SU-DHL-6 (cell line): Measurements from ENCODE around the gene PKNOX2.

Experiments used
- EZH2phosphoT487 ChIP-seq: fragments of 200-600 bp; sonication (generic), shearing (Covaris generic); conservative IDR thresholded peaks from 2 replicates; pipeline ENCODE4 v1.6.1; 2018; ENCODE audit warnings: mild to moderate bottlenecking, antibody characterized with exemption, low read length, moderate library complexity, mixed read lengths
- TF ChIP-seq, protein P1 (sequence below): fragments of 200-600 bp; sonication (generic); IDR thresholded peaks from one replicate; pipeline ENCODE4 v1.5.1; 2017; ENCODE audit warnings: antibody characterized with exemption, mild to moderate bottlenecking, low read length, moderate library complexity; ENCODE audit not compliant: insufficient read depth, poor library complexity, severe bottlenecking

DNA sequence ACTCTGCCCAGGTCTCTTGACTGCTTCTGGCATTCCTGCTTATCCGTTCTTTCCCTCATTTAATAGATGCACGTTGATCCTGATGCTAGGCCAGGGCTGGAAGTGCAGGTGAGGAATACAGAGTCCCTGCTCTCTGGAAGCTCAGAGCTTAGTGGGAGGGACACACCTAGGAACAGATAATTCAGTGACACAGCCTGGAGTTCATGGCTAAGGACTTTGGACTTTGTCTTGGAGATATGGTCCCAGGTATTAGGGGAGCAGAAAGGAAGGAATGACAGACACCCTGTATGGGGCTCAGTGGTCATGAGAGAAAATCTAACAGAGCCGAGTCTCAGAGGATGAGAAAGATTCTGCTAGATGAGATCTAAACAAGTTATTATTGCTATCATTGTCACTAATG, 160.6 kb downstream of the PKNOX2 start:
- TF ChIP-seq, protein P1, sequence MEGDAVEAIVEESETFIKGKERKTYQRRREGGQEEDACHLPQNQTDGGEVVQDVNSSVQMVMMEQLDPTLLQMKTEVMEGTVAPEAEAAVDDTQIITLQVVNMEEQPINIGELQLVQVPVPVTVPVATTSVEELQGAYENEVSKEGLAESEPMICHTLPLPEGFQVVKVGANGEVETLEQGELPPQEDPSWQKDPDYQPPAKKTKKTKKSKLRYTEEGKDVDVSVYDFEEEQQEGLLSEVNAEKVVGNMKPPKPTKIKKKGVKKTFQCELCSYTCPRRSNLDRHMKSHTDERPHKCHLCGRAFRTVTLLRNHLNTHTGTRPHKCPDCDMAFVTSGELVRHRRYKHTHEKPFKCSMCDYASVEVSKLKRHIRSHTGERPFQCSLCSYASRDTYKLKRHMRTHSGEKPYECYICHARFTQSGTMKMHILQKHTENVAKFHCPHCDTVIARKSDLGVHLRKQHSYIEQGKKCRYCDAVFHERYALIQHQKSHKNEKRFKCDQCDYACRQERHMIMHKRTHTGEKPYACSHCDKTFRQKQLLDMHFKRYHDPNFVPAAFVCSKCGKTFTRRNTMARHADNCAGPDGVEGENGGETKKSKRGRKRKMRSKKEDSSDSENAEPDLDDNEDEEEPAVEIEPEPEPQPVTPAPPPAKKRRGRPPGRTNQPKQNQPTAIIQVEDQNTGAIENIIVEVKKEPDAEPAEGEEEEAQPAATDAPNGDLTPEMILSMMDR, result no peak
- TF ChIP-seq EZH2phosphoT487, result no peak
